Skeletal muscle satellite cell (primary cell): ENCODE data around the gene SHISAL1.

Experiments
- H3K27me3 ChIP-seq: 2 replicates; pipeline ENCODE4 v1.7.0; 2013; ENCODE audit warnings: low read length; ENCODE audit not compliant: control insufficient read depth, insufficient read depth
- H3K36me3 ChIP-seq: 2 replicates; pipeline ENCODE4 v1.7.0; 2013; ENCODE audit warnings: mild to moderate bottlenecking, control low read depth, low read length; ENCODE audit not compliant: insufficient read depth
- H3K4me1 ChIP-seq: 2 replicates; pipeline ENCODE4 v1.7.0; 2013; ENCODE audit warnings: low read length; ENCODE audit not compliant: control insufficient read depth, insufficient read depth
- H3K4me2 ChIP-seq: 2 replicates; pipeline ENCODE4 v1.7.0; 2013; ENCODE audit warnings: mild to moderate bottlenecking, low read length
- H3K4me3 ChIP-seq: 2 replicates; pipeline ENCODE4 v1.7.0; 2013; ENCODE audit warnings: low read length
- H3K9ac ChIP-seq: 2 replicates; pipeline ENCODE4 v1.7.0; 2013; ENCODE audit warnings: mild to moderate bottlenecking, low read depth, low read length, moderate library complexity
- H3K9me3 ChIP-seq: replicated peaks from 2 replicates; pipeline ENCODE4 v1.7.0; 2013; ENCODE audit warnings: mild to moderate bottlenecking, control low read depth, low read length

Gene SHISAL1

GRCh38 chr22:44214187-44214586 lies 98.6 kb downstream of the SHISAL1 start:
- no peak overlapping the region for H3K4me2 ChIP-seq
- no peak overlapping the region for H3K4me3 ChIP-seq
- H3K27me3 ChIP-seq, result peaks cover 13% of the 10 kb centered on the region
- H3K36me3 ChIP-seq, result no peaks in the 10 kb centered on the region
- H3K9me3 ChIP-seq, result no peaks in the 10 kb centered on the region
- H3K9ac ChIP-seq, result no peak overlapping the region
- H3K4me1 ChIP-seq, result peaks cover 13% of the 10 kb centered on the region

DNA sequence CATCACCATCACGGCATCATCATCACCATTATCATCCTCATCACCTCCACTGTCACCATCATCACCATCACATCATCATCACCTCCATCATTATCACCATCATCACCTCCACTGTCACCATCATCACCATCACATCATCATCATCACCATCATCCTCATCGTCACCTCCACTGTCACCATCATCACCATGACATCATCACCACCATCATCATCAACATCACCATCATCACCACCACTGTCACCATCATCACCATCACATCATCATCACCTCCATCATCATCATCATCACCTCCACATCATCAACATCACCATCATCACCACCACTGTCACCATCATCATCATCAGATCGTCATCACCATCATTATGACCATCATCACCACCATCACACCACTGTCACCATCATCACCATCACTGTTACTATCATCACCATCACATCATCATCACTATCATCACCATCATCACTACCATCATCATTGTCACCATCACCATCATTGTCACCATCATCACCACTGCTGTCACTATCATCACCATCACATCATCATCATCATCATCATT lies 99.2 kb downstream of the SHISAL1 start:
- Histone ChIP-seq H3K4me3 (no peak overlapping the region), H3K27me3 (peaks cover 16% of the 10 kb centered on the region), H3K36me3 (no peaks in the 10 kb centered on the region), H3K4me1 (peaks cover 13% of the 10 kb centered on the region), H3K9ac (no peak overlapping the region), H3K4me2 (no peak overlapping the region), H3K9me3 (no peaks in the 10 kb centered on the region)

- Histone ChIP-seq H3K4me2 (no peak overlapping the region), H3K4me3 (no peak overlapping the region), H3K4me1 (peaks cover 13% of the 10 kb centered on the region), H3K9ac (no peak overlapping the region), H3K27me3 (peaks cover 21% of the 10 kb centered on the region), H3K9me3 (no peaks in the 10 kb centered on the region), H3K36me3 (no peaks in the 10 kb centered on the region)
Measured at GRCh38 chr22:44212936-44213335, 99.8 kb downstream of the SHISAL1 start.

DNA sequence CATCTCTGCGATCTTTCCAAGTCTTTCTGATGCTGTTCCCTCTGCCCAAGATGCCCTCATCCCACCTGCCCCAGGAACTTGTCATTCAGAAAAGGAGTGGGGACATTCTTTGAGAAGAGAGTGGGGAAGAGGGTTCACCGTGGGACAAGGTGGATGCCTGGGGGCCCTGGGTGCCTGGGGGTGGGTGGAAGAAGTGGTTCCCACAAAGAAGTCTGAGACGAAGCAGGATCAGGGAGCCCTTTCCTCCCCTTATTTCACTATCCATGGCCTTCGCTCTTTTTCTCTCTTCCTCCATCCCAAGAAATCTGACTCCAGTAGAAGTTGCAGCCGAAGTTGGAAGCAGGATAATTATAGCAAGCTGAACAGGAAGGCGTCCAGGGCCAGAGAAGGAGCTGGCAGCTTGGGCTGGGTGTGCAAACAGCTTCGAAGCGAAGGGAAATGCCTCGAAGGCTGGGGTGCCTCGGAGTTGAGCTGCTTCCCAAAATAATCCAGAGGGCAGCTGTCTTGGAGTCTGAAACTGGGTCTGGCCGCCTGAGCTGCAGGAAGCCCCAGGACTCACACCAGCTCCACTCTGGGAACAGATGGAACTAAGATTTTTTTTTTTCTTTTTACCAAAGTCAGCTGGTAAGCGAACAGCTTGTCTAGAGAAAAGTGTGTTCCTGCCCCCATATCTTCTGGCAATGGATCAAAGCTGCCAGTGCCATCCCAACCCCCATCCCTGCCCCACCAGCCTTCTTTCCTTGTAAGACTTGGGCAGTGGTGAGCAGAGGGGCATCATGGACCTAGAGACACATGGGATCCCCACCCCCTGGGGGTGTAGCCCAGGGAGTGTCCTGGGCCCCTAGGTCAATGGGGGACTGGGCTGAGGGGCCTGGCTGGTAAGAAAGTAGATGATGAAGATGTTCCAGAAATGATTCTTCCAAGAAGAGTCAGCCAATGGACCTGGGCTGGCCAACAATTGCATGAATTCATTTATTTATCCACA lies 100.5 kb downstream of the SHISAL1 start:
- Histone ChIP-seq H3K4me3 (no peak overlapping the region), H3K4me1 (peaks cover 13% of the 10 kb centered on the region), H3K9ac (no peak overlapping the region), H3K27me3 (peaks cover 22% of the 10 kb centered on the region), H3K9me3 (no peaks in the 10 kb centered on the region), H3K4me2 (no peak overlapping the region), H3K36me3 (no peaks in the 10 kb centered on the region)

- Histone ChIP-seq H3K4me2 (no peak overlapping the region), H3K36me3 (no peaks in the 10 kb centered on the region), H3K4me1 (peaks cover 13% of the 10 kb centered on the region), H3K27me3 (peaks cover 28% of the 10 kb centered on the region), H3K4me3 (no peak overlapping the region), H3K9me3 (no peaks in the 10 kb centered on the region), H3K9ac (no peak overlapping the region)
Measured at GRCh38 chr22:44211256-44211945, 101.3 kb downstream of the SHISAL1 start.

- no peak overlapping the region for H3K9ac ChIP-seq
- peaks cover 13% of the 10 kb centered on the region for H3K4me1 ChIP-seq
- no peak overlapping the region for H3K4me2 ChIP-seq
- no peaks in the 10 kb centered on the region for H3K36me3 ChIP-seq
- H3K4me3 ChIP-seq, result no peak overlapping the region
- H3K27me3 ChIP-seq, result peaks cover 34% of the 10 kb centered on the region
- no peaks in the 10 kb centered on the region for H3K9me3 ChIP-seq
Measured at GRCh38 chr22:44210722-44211121, 102.0 kb downstream of the SHISAL1 start.

GRCh38 chr22:44209343-44209742 lies 103.4 kb downstream of the SHISAL1 start:
- Histone ChIP-seq H3K9me3 (no peaks in the 10 kb centered on the region), H3K36me3 (no peaks in the 10 kb centered on the region), H3K4me3 (no peak overlapping the region), H3K27me3 (peaks cover 48% of the 10 kb centered on the region), H3K9ac (no peak overlapping the region), H3K4me2 (no peak overlapping the region), H3K4me1 (peaks cover 13% of the 10 kb centered on the region)

DNA sequence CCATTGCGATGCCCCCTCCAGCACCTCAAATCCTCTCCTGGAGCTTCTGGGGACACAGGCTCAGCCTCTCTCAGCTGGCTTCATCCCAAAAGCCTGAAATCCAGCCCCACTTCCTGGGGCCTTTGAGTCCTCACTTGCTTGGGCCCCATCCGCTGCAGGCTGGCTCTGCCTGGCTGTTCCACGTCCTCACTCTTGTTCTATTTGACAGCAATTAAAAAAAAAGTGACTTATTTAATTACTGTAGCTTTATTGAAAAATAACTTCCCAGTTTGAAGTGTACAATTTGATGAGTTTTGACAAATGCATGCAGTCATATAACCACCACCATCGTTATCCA lies 104.8 kb downstream of the SHISAL1 start:
- Histone ChIP-seq H3K4me1 (peaks cover 13% of the 10 kb centered on the region), H3K9me3 (no peaks in the 10 kb centered on the region), H3K4me3 (no peak overlapping the region), H3K9ac (no peak overlapping the region), H3K27me3 (peaks cover 58% of the 10 kb centered on the region), H3K4me2 (no peak overlapping the region), H3K36me3 (no peaks in the 10 kb centered on the region)

DNA sequence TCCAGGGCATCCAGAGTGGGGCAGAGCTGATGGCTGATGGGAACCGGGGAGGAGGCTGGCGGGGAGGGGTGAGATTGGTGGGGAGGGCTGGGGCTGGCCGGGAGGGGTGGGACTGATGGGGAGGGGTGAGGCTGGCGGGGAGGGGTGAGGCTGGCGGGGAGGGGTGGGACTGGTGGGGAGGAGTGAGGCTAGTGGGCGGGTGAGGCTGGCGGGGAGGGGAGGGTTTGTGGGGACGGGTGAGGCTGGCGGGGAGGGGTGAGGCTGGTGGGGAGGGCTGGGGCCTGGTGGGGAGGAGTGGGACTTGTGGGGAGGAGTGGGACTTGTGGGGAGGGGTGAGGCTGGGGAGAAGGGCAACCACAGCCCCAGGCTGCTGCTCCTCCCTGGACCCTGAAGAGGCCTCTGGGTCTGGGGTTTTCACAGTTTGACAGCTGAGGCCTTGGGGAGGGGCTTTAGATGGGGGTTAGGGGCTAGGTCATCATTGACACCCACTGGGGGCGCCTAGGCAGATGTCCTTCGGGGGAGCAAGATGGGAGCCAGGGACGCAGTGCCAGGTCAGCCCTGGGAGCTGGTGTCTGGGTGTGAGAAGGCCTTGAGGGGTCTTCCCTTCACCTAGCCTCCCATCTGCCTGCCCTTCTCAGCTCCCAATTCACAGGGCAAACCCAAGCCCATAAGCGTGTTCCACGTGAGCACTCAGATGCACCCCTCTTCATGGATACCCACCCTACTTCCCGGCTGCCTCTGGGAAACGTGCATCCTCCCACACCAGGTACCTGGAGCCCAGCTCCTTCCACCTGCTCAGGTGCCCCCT lies 105.4 kb downstream of the SHISAL1 start:
- peaks cover 15% of the 10 kb centered on the region for H3K4me1 ChIP-seq
- H3K4me2 ChIP-seq, result no peak overlapping the region
- H3K36me3 ChIP-seq, result no peaks in the 10 kb centered on the region
- H3K9me3 ChIP-seq, result no peaks in the 10 kb centered on the region
- H3K4me3 ChIP-seq, result no peak overlapping the region
- H3K9ac ChIP-seq, result no peak overlapping the region
- peaks cover 62% of the 10 kb centered on the region for H3K27me3 ChIP-seq

GRCh38 chr22:44206696-44207095 lies 106.1 kb downstream of the SHISAL1 start:
- H3K4me1 ChIP-seq, result peaks cover 13% of the 10 kb centered on the region
- H3K27me3 ChIP-seq, result peaks cover 64% of the 10 kb centered on the region
- no peaks in the 10 kb centered on the region for H3K9me3 ChIP-seq
- no peak overlapping the region for H3K9ac ChIP-seq
- no peak overlapping the region for H3K4me2 ChIP-seq
- H3K4me3 ChIP-seq, result no peak overlapping the region
- no peaks in the 10 kb centered on the region for H3K36me3 ChIP-seq

DNA sequence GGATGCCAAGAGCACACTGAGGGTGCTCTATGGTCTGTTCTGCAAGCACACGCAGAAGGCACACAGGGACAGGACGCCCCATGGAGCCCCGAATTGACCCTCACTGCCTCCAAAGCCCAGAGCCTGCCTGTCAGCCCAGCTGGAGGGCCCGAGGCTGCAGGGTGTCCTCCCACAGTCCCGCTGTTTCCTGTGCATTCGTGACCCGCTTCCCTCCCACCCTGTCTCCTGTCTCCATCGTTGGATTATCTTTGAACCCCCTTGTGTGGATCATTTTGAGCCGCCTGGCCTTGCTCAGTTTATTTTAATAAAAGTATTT lies 106.5 kb downstream of the SHISAL1 start:
- no peaks in the 10 kb centered on the region for H3K36me3 ChIP-seq
- no peaks in the 10 kb centered on the region for H3K9me3 ChIP-seq
- H3K4me3 ChIP-seq, result no peak overlapping the region
- H3K9ac ChIP-seq, result no peak overlapping the region
- peaks cover 9% of the 10 kb centered on the region for H3K4me1 ChIP-seq
- H3K4me2 ChIP-seq, result no peak overlapping the region
- H3K27me3 ChIP-seq, result peaks cover 65% of the 10 kb centered on the region
